Kidney (tissue), 14 donors: ENCODE results near the gene PSPH. TPM values are rescaled to one million over a fixed set of nuclear protein-coding genes. Genes with fewer than 3 reads are reported as not detected.

Experiments
- DNase-seq, 5 donors: peaks; one replicate each; pipeline ENCODE4 v3.0.0-alpha.2; 2013 to 2020
- FAIRE-seq: peaks from 2 replicates; lab custom pipeline; 2012; peaks lifted over from hg19 to GRCh38; lab: Jason Lieb, UNC
- H3K27ac ChIP-seq, 2 donors: one replicate each; pipeline ENCODE4 v1.7.0; 2013; ENCODE audit warnings: low read depth in 2 of 2, low read length in 2 of 2, inconsistent platforms in 1 of 2
- H3K27me3 ChIP-seq: one replicate; pipeline ENCODE4 v1.7.1; 2013; ENCODE audit warnings: low read length, inconsistent platforms; ENCODE audit not compliant: control insufficient read depth, insufficient read depth
- H3K36me3 ChIP-seq, 3 donors: one replicate each; pipeline versions ENCODE4 v1.7.0 to v1.7.1; 2013; ENCODE audit warnings: low read length in 3 of 3, control low read depth in 1 of 3, inconsistent platforms in 1 of 3; ENCODE audit not compliant: insufficient read depth in 3 of 3, control insufficient read depth in 2 of 3
- H3K4me1 ChIP-seq, 3 donors: one replicate each; pipeline versions ENCODE4 v1.7.0 to v1.7.1; 2013; ENCODE audit warnings: low read length in 3 of 3, inconsistent platforms in 1 of 3, low read depth in 1 of 3; ENCODE audit not compliant: control insufficient read depth in 2 of 3, insufficient read depth in 2 of 3
- H3K4me3 ChIP-seq, 3 donors: one replicate each; pipeline versions ENCODE4 v1.7.0 to v1.8.1; 2013; ENCODE audit warnings: low read length in 3 of 3, control low read depth in 1 of 3, inconsistent platforms in 1 of 3
- H3K9ac ChIP-seq, 3 donors: one replicate each; pipeline versions ENCODE4 v1.7.0 to v1.7.1; 2013; ENCODE audit warnings: low read length in 3 of 3, control low read depth in 1 of 3, inconsistent platforms in 1 of 3
- H3K9me3 ChIP-seq, 3 donors: one replicate each; pipeline versions ENCODE4 v1.7.0 to v1.7.1; 2013; ENCODE audit warnings: low read length in 3 of 3, control low read depth in 1 of 3, inconsistent platforms in 1 of 3; ENCODE audit not compliant: control insufficient read depth in 2 of 3, insufficient read depth in 1 of 3
- CTCF ChIP-seq: IDR thresholded peaks from 3 replicates; pipeline ENCODE4 v1.5.1; 2012; ENCODE audit warnings: mild to moderate bottlenecking, moderate library complexity, borderline replicate concordance; ENCODE audit not compliant: insufficient read depth; ENCODE audit errors: extremely low read depth
- intact Hi-C: fragments of 100-400 bp; cut with DNase I; formaldehyde crosslinking; loops from one replicate; pipeline ENCODE4 v1.11.1; 2022
- polyA plus RNA-seq: library from polyadenylated mRNA; stranded (reverse); fragments of 350-450 nt; fragmentation: Illumina TruSeq; extraction: RNeasy Lipid Tissue Mini Kit (QIAGEN cat#74804); gene quantifications from one replicate; pipeline ENCODE4 v1.2.3, GENCODE V29; 2014; ENCODE audit warnings: low read depth, low replicate concordance; ENCODE audit not compliant: insufficient read depth
- total RNA-seq: library from RNA; stranded (reverse); fragmentation: NEBNext Ultra II Directional; extraction: Animal tissue kit (Norgen Biotek cat#: 25700); gene quantifications from one replicate; pipeline ENCODE4 v1.2.1, GENCODE V29; 2021
- donor health status: control.
- donor health status: control.
- donor health status: control.
- donor health status: control.
- donor health status: control.
- donor health status: DM: yes; HTN: yes; CAD: no.
- donor health status: Normal renal cell carcinoma (clear cell type).

PSPH gene
- total and polyA plus RNA-seq, 2 donors from 2014 or later = 9.0 to 17.8 TPM

GRCh38 chr7:55965805-55966421, 85.3 kb downstream of the PSPH start:
- H3K4me3 ChIP-seq = peak overlapping the region in 1 of 3 donors; percentile 83
- no peak overlapping the region for H3K9ac ChIP-seq

GRCh38 chr7:55965100-55965470, 86.2 kb downstream of the PSPH start:
- Histone ChIP-seq H3K27me3 (no peaks in the 10 kb centered on the region), H3K4me3 (peak overlapping the region; percentile 66 to 83 (median 70)), H3K9ac (peak overlapping the region; percentile 24 to 91 (median 82)), H3K27ac (peak overlapping the region; percentile 88 to 90), H3K9me3 (no peaks in the 10 kb centered on the region), H3K4me1 (peaks cover 0 to 5% (median 3%) of the 10 kb centered on the region in 3 donors), H3K36me3 (peaks cover 0 to 4% (median 0%) of the 10 kb centered on the region in 3 donors)
- intact Hi-C loops = no loop called here
- peak in 1 of 5 donors; percentile 56 for DNase-seq
- TF ChIP-seq CTCF = no peak
- FAIRE-seq = no peak

More at GRCh38 chr7:55965805-55966421, 85.3 kb downstream of the PSPH start:
- no peak for FAIRE-seq
- DNase-seq = no peak
- intact Hi-C loops = no loop called here
- H3K27me3 ChIP-seq = no peaks in the 10 kb centered on the region
- H3K4me1 ChIP-seq = peaks cover 0 to 6% (median 3%) of the 10 kb centered on the region in 3 donors
- H3K9me3 ChIP-seq = no peaks in the 10 kb centered on the region
- no peak for TF ChIP-seq CTCF
- no peak overlapping the region for H3K27ac ChIP-seq
- peaks cover 0 to 4% (median 0%) of the 10 kb centered on the region in 3 donors for H3K36me3 ChIP-seq

- peak; percentile 68 to 96 (median 81) for DNase-seq
- peak; percentile 70 for TF ChIP-seq CTCF
- Histone ChIP-seq H3K4me1 (peaks cover 0 to 5% (median 3%) of the 10 kb centered on the region in 3 donors), H3K9ac (peak within 1 kb of the TSS; percentile 24 to 91 (median 82)), H3K27ac (peak within 1 kb of the TSS; percentile 88 to 90), H3K9me3 (no peaks in the 10 kb centered on the region), H3K4me3 (peak within 1 kb of the TSS; percentile 66 to 83 (median 70)), H3K27me3 (no peaks in the 10 kb centered on the region), H3K36me3 (peaks cover 0 to 3% (median 0%) of the 10 kb centered on the region in 3 donors)
- intact Hi-C loops = no loop called here
- FAIRE-seq = no peak
Measured at GRCh38 chr7:55964261-55965099, 86.8 kb downstream of the PSPH start, which contains the start of gene NIPSNAP2. TSS of gene NIPSNAP2 (plus strand) at chr7:55964585. CDS start at chr7:55964610, 25 bp downstream.
